ENCODE results near the gene EIF4H. TPM values are rescaled to one million over a fixed set of nuclear protein-coding genes. Genes with fewer than 3 reads are reported as not detected.

Gene EIF4H
- total RNA-seq, 1 experiment from 2014 or later = 196 TPM

DNA sequence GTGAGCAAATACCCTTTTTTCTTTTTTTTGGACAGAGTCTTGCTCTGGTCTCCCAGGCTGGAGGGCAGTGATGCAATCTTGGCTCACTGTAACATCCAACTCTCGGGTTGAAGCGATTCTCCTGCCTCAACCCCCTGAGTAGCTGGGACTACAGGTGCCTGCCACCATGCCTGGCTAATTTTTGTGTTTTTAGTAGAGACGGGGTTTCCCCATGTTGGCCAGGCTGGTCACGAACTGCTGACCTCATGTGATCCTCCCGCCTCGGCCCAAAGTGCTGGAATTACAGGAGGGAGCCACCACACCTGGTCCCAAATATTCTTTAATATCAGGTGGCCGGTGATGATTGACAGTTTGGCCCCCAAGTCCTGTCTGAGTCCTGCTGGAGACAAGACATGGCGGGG lies 42.2 kb downstream of the EIF4H start:
- Mint-ChIP-seq H3K4me3 (ENCODE audit: low read depth, unreplicated experiment) (no peak overlapping the region), H3K27ac (ENCODE audit: unreplicated experiment) (no peak overlapping the region), H3K9me3 (ENCODE audit: low read depth, unreplicated experiment) (no peaks in the 10 kb centered on the region), H3K4me1 (ENCODE audit: low read depth, unreplicated experiment) (no peaks in the 10 kb centered on the region), H3K36me3 (ENCODE audit: insufficient read depth, unreplicated experiment) (no peaks in the 10 kb centered on the region), H3K27me3 (ENCODE audit: unreplicated experiment) (no peaks in the 10 kb centered on the region)
- TF ChIP-seq, protein P1, sequence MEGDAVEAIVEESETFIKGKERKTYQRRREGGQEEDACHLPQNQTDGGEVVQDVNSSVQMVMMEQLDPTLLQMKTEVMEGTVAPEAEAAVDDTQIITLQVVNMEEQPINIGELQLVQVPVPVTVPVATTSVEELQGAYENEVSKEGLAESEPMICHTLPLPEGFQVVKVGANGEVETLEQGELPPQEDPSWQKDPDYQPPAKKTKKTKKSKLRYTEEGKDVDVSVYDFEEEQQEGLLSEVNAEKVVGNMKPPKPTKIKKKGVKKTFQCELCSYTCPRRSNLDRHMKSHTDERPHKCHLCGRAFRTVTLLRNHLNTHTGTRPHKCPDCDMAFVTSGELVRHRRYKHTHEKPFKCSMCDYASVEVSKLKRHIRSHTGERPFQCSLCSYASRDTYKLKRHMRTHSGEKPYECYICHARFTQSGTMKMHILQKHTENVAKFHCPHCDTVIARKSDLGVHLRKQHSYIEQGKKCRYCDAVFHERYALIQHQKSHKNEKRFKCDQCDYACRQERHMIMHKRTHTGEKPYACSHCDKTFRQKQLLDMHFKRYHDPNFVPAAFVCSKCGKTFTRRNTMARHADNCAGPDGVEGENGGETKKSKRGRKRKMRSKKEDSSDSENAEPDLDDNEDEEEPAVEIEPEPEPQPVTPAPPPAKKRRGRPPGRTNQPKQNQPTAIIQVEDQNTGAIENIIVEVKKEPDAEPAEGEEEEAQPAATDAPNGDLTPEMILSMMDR (IDR thresholded peaks at IDR 0.05; ENCODE audit: unreplicated experiment) = no peak
- CTCF ChIA-PET = no interaction called here
- no peak for DNase-seq
- intact Hi-C loops (cut with micrococcal nuclease; ENCODE audit: unreplicated experiment) = no loop called here
- BruUV-seq (replicated peaks) = no TSS peak

DNA sequence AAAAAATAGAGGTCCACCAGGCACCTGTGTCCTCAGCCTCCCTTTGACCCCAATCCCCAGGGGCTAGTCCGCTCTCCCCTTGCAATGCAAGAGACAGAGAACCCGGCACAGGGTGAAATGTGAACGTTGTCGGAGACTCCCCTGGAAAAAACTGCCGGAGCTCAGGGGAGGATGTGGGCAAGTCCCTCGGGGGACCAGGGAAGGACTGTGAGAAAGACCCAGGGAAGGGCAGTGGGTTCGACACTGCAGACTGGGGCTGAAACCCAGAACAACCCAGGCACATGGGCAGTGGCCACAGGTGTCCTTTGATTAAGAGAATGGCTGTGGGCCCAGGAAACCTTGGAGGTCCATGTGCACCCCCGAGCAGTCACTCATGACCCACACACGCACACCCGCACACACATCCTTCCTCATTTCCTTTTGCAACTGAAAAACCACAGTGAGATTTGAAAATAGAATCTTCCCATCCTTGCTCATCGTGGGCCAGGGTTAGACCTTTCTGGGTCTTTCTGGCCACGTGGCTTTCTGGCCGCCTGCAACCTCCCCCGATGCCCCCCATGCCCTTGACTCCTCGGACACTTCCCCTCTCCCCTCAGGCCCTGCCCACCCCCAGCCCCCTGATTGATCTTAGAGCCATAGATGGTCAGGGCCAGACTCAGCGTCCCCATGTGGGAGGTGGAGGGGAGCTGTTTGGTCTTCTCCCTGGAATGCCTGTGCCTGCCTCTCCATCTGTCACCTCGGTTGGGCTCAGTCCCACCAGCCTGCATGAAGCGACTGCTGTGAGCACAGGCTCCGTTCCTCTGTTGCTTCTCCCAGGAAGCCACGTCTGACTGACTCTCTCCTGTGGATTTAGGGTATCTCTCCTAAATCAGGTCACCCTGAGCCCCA lies 43.5 kb downstream of the EIF4H start:
- BruUV-seq (replicated peaks) = no TSS peak
- Mint-ChIP-seq H3K4me3 (ENCODE audit: low read depth, unreplicated experiment) (no peak overlapping the region), H3K27me3 (ENCODE audit: unreplicated experiment) (no peaks in the 10 kb centered on the region), H3K36me3 (ENCODE audit: insufficient read depth, unreplicated experiment) (peaks cover under 1% of the 10 kb centered on the region), H3K4me1 (ENCODE audit: low read depth, unreplicated experiment) (no peaks in the 10 kb centered on the region), H3K27ac (ENCODE audit: unreplicated experiment) (no peak overlapping the region), H3K9me3 (ENCODE audit: low read depth, unreplicated experiment) (no peaks in the 10 kb centered on the region)
- CTCF ChIA-PET = no interaction called here
- TF ChIP-seq, protein P1 (IDR thresholded peaks at IDR 0.05; ENCODE audit: unreplicated experiment) = no peak
- intact Hi-C loops (cut with micrococcal nuclease; ENCODE audit: unreplicated experiment) = no loop called here
- no peak for DNase-seq

DNA sequence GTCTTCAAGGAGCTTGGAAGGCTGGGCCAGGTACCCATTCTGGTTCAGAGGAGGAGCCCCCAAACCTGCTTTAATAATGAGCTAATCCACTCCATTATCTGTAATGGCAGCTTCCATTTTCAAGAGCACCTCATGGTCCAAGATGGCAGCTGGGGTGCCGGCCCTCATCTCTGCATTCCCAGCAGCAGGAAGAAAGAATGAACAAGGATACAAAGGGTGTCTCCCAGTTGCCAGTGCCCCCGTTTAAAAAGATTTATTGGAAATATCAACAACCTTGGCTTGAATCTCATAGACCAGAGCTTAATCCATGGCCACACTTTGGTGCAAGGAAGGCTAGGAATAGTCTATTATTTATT lies 44.2 kb downstream of the EIF4H start:
- CTCF ChIA-PET = no interaction called here
- TF ChIP-seq, protein P1 (IDR thresholded peaks at IDR 0.05; ENCODE audit: unreplicated experiment) = no peak
- no peaks in the 10 kb centered on the region for H3K27me3 Mint-ChIP-seq (ENCODE audit: unreplicated experiment)
- peaks cover 6% of the 10 kb centered on the region for H3K36me3 Mint-ChIP-seq (ENCODE audit: insufficient read depth, unreplicated experiment)
- H3K4me1 Mint-ChIP-seq (ENCODE audit: low read depth, unreplicated experiment) = no peaks in the 10 kb centered on the region
- intact Hi-C loops (cut with micrococcal nuclease; ENCODE audit: unreplicated experiment) = no loop called here
- BruUV-seq (replicated peaks) = no TSS peak
- no peaks in the 10 kb centered on the region for H3K9me3 Mint-ChIP-seq (ENCODE audit: low read depth, unreplicated experiment)
- no peak for DNase-seq
- no peak overlapping the region for H3K27ac Mint-ChIP-seq (ENCODE audit: unreplicated experiment)
- H3K4me3 Mint-ChIP-seq (ENCODE audit: low read depth, unreplicated experiment) = no peak overlapping the region

DNA sequence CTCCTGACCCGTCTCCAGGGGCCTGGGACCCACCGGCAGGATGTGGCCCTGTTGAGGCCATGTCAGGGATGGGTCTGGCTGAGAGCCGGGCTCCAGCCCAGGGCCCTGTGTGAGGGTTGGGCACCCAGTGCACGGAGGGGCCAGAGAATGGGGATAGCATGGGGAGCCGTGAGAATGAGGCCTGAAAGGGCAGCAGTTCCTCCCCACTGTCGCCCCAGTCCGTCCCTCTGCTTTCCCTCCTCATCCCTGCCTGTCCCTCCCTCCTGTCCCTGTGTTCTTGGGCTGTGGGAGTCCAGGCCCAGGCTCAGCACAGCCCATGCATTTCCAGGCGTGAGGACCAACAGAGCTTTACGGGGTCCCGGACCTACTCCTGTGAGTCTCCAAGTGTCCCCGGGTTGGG lies 45.3 kb downstream of the EIF4H start:
- Mint-ChIP-seq H3K27ac (ENCODE audit: unreplicated experiment) (no peak overlapping the region), H3K36me3 (ENCODE audit: insufficient read depth, unreplicated experiment) (peaks cover 13% of the 10 kb centered on the region), H3K27me3 (ENCODE audit: unreplicated experiment) (no peaks in the 10 kb centered on the region), H3K9me3 (ENCODE audit: low read depth, unreplicated experiment) (no peaks in the 10 kb centered on the region), H3K4me1 (ENCODE audit: low read depth, unreplicated experiment) (no peaks in the 10 kb centered on the region), H3K4me3 (ENCODE audit: low read depth, unreplicated experiment) (no peak overlapping the region)
- intact Hi-C loops (cut with micrococcal nuclease; ENCODE audit: unreplicated experiment) = no loop called here
- no TSS peak for BruUV-seq (replicated peaks)
- CTCF ChIA-PET = interaction anchor here (0.7 to 1.2 kb wide), 2 partner anchors 8 to 13 kb away, joined by 4 to 7 read pairs; no protein-coding TSS in a partner anchor
- no peak for DNase-seq
- TF ChIP-seq, protein P1 (IDR thresholded peaks at IDR 0.05; ENCODE audit: unreplicated experiment) = no peak

Measured in Calu3 (cell line).